Measurements from ENCODE around the gene IGSF3. TPM values are rescaled to one million over a fixed set of nuclear protein-coding genes. Genes with fewer than 3 reads are reported as not detected.

The IGSF3 gene
- total and polyA plus RNA-seq, 2 experiments from 2014 or later, result 7.3 to 37.8 TPM

DNA sequence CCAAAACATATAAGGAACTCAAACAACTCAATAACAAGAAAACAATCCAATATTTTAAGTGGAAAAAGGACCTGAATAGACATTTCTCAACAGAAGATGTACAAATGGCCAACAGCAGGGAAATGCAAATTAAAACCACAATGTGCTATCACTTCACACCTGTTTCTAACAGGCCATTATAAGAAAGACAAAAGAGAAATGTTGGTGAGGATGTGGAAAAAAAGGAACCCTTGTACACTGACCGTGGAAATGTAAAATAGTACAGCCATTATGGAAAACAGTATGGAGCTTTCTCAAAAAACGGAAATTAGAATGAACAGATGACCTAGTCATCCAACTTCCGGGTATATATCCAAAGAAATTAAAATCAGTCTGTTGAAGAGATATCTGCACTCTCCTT is 48.9 kb upstream of the IGSF3 start:
- 0 out of 2 replicates have a peak, but pooled peaks cover 2% of the 10 kb centered on the region for H3K36me3 ChIP-seq (ENCODE audit: insufficient read depth)
- no peak for ATAC-seq
- TF ChIP-seq, protein P1, sequence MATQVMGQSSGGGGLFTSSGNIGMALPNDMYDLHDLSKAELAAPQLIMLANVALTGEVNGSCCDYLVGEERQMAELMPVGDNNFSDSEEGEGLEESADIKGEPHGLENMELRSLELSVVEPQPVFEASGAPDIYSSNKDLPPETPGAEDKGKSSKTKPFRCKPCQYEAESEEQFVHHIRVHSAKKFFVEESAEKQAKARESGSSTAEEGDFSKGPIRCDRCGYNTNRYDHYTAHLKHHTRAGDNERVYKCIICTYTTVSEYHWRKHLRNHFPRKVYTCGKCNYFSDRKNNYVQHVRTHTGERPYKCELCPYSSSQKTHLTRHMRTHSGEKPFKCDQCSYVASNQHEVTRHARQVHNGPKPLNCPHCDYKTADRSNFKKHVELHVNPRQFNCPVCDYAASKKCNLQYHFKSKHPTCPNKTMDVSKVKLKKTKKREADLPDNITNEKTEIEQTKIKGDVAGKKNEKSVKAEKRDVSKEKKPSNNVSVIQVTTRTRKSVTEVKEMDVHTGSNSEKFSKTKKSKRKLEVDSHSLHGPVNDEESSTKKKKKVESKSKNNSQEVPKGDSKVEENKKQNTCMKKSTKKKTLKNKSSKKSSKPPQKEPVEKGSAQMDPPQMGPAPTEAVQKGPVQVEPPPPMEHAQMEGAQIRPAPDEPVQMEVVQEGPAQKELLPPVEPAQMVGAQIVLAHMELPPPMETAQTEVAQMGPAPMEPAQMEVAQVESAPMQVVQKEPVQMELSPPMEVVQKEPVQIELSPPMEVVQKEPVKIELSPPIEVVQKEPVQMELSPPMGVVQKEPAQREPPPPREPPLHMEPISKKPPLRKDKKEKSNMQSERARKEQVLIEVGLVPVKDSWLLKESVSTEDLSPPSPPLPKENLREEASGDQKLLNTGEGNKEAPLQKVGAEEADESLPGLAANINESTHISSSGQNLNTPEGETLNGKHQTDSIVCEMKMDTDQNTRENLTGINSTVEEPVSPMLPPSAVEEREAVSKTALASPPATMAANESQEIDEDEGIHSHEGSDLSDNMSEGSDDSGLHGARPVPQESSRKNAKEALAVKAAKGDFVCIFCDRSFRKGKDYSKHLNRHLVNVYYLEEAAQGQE (IDR thresholded peaks at IDR 0.05; ENCODE audit: unreplicated experiment), result no peak
- TF ChIP-seq, protein P2, sequence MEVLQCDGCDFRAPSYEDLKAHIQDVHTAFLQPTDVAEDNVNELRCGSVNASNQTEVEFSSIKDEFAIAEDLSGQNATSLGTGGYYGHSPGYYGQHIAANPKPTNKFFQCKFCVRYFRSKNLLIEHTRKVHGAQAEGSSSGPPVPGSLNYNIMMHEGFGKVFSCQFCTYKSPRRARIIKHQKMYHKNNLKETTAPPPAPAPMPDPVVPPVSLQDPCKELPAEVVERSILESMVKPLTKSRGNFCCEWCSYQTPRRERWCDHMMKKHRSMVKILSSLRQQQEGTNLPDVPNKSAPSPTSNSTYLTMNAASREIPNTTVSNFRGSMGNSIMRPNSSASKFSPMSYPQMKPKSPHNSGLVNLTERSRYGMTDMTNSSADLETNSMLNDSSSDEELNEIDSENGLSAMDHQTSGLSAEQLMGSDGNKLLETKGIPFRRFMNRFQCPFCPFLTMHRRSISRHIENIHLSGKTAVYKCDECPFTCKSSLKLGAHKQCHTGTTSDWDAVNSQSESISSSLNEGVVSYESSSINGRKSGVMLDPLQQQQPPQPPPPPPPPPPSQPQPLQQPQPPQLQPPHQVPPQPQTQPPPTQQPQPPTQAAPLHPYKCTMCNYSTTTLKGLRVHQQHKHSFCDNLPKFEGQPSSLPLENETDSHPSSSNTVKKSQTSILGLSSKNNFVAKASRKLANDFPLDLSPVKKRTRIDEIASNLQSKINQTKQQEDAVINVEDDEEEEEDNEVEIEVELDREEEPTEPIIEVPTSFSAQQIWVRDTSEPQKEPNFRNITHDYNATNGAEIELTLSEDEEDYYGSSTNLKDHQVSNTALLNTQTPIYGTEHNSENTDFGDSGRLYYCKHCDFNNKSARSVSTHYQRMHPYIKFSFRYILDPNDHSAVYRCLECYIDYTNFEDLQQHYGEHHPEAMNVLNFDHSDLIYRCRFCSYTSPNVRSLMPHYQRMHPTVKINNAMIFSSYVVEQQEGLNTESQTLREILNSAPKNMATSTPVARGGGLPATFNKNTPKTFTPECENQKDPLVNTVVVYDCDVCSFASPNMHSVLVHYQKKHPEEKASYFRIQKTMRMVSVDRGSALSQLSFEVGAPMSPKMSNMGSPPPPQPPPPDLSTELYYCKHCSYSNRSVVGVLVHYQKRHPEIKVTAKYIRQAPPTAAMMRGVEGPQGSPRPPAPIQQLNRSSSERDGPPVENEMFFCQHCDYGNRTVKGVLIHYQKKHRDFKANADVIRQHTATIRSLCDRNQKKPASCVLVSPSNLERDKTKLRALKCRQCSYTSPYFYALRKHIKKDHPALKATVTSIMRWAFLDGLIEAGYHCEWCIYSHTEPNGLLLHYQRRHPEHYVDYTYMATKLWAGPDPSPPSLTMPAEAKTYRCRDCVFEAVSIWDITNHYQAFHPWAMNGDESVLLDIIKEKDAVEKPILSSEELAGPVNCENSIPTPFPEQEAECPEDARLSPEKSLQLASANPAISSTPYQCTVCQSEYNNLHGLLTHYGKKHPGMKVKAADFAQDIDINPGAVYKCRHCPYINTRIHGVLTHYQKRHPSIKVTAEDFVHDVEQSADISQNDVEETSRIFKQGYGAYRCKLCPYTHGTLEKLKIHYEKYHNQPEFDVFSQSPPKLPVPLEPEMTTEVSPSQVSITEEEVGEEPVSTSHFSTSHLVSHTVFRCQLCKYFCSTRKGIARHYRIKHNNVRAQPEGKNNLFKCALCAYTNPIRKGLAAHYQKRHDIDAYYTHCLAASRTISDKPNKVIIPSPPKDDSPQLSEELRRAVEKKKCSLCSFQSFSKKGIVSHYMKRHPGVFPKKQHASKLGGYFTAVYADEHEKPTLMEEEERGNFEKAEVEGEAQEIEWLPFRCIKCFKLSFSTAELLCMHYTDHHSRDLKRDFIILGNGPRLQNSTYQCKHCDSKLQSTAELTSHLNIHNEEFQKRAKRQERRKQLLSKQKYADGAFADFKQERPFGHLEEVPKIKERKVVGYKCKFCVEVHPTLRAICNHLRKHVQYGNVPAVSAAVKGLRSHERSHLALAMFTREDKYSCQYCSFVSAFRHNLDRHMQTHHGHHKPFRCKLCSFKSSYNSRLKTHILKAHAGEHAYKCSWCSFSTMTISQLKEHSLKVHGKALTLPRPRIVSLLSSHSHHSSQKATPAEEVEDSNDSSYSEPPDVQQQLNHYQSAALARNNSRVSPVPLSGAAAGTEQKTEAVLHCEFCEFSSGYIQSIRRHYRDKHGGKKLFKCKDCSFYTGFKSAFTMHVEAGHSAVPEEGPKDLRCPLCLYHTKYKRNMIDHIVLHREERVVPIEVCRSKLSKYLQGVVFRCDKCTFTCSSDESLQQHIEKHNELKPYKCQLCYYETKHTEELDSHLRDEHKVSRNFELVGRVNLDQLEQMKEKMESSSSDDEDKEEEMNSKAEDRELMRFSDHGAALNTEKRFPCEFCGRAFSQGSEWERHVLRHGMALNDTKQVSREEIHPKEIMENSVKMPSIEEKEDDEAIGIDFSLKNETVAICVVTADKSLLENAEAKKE (CRISPR knock-in tag; IDR thresholded peaks at IDR 0.05), result no peak
- TF ChIP-seq, protein P3, sequence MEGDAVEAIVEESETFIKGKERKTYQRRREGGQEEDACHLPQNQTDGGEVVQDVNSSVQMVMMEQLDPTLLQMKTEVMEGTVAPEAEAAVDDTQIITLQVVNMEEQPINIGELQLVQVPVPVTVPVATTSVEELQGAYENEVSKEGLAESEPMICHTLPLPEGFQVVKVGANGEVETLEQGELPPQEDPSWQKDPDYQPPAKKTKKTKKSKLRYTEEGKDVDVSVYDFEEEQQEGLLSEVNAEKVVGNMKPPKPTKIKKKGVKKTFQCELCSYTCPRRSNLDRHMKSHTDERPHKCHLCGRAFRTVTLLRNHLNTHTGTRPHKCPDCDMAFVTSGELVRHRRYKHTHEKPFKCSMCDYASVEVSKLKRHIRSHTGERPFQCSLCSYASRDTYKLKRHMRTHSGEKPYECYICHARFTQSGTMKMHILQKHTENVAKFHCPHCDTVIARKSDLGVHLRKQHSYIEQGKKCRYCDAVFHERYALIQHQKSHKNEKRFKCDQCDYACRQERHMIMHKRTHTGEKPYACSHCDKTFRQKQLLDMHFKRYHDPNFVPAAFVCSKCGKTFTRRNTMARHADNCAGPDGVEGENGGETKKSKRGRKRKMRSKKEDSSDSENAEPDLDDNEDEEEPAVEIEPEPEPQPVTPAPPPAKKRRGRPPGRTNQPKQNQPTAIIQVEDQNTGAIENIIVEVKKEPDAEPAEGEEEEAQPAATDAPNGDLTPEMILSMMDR (conservative IDR thresholded peaks at IDR 0.05; ENCODE audit: low read depth in 2 of 2), result no peak

More for the DNA sequence above, 48.9 kb upstream of the IGSF3 start:
- no peaks in the 10 kb centered on the region for H3K27me3 ChIP-seq (ENCODE audit: insufficient read depth)
- H3K4me1 ChIP-seq (ENCODE audit: insufficient read depth), result peaks cover 21% of the 10 kb centered on the region
- H3K9me2 ChIP-seq (ENCODE audit: insufficient read depth), result peaks cover 11% of the 10 kb centered on the region; the same call in 1 of the 2 replicates
- Mint-ChIP-seq H3K9me3 (peaks cover 30% of the 10 kb centered on the region; the same call in 2 of the 3 replicates), H3K36me3 (ENCODE audit: low read depth) (peaks cover 25% of the 10 kb centered on the region; the same call in 1 of the 3 replicates), H3K4me1 (peaks cover 22% of the 10 kb centered on the region), H3K4me3 (no peak overlapping the region), H3K27ac (no peak overlapping the region), H3K27me3 (ENCODE audit: insufficient read depth, low read depth, poor library complexity) (peaks cover 2% of the 10 kb centered on the region)
- no peak overlapping the region for H3K4me2 ChIP-seq
- no peaks in the 10 kb centered on the region for H4K20me1 ChIP-seq (replicated peaks; ENCODE audit: insufficient read depth)
- H3K4me3 ChIP-seq, result no peak overlapping the region
- H2AFZ ChIP-seq, result no peak overlapping the region
- no peak overlapping the region for H3K27ac ChIP-seq (ENCODE audit: low read depth)
- H3F3A ChIP-seq (replicated peaks; ENCODE audit: low read depth), result peaks cover 11% of the 10 kb centered on the region
- H3K79me2 ChIP-seq (replicated peaks; ENCODE audit: insufficient read depth), result no peaks in the 10 kb centered on the region
- DNase-seq (ENCODE audit: low spot score), result no peak
